GM19438 (cell line): ENCODE measurements around the gene ZNF22.

Experiments used
- ATAC-seq: cut with Tn5 transposase; IDR thresholded peaks from one replicate; pipeline ENCODE4 v1.9.1; 2021; ENCODE audit warnings: low read depth; ENCODE audit not compliant: unreplicated experiment

Gene ZNF22

DNA sequence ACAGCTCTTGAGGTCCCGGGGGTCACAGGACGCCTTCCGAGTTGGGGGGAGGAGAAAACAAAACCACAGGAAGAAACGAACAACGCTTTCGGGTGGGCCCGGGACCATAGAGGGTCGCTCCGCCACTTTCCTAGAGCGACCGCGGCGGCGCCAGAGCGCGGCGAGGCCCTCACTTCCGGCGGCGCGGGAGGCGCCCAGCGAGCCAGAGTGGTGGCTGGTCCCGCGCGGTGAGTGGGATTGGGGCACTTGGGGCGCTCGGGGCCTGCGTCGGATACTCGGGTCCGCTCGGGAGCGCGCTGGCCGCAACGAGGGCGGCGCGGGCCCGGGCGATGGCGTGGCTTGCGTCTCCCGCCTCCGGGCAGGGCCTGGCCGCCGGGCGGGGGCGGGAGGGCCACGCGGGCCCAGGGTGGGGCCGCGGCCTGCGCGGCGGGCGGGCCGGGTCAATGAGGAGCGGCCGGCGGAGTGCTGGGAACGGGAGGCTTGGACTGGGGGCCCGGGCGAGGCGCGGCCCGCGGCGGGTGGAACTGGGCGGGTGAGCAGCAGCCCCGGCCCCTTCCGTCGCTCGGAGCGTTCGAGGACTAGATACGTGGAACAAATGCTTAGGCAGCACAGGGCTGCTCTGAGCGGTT is at the start of gene ZNF22:
Gene ZNF22, plus strand, starts transcription at position 172 of the 629 bp plus-strand sequence. CDS start 2,446 bp downstream, outside the sequence.
- peak; percentile 84 for ATAC-seq

DNA sequence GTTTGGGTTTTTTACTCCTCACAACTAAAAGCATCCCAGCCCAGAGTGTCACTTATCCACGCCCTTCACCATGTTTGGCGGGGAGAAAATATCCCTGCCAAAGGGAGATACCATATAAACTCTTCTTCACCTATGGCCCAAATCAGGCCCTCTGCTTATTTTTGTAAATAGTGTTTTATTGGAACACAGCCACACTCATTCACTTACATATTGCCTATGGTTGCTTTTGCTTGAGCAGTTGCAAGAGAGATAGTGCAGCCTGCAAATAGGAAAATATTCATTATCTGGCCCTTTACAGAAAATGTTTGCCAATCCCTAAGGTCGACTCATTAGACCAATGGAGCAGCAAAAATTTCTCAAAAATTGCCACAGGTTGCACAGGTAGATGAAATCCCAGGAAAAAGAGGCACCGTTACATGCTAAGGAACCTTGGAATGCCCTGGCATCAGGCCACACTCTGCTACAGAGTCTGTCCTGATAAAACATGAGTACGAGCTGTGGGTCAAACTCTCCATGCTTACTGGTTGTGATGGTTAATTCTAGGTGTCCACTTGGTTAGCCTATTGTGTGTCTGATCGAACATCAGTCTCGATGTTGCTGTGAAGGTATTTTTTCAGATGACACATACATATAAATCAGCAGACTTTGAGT is 49.0 kb upstream of the ZNF22 start:
- no peak for ATAC-seq

DNA sequence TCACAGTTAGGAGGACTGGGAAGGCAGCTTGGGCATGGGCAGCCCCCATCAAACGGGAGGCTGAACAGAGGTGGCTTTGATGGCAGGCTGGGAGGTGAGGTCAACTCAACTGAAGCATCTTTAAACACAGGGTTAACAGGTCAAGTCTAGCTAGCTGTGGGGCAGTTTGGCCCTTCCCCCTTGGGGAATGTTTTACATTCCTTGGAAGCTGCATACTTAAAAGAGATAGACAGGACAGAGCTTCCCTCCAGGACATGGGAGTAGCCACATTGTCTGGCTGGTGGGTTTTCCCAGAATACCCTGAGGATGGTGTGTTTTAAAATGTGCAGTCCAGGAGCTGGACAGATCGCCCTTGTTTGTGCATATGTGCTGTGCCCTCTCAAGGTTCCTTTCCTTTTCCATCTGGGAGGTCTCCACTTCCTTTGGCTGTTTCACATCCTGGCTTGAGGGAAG is 47.9 kb upstream of the ZNF22 start:
- ATAC-seq = no peak

DNA sequence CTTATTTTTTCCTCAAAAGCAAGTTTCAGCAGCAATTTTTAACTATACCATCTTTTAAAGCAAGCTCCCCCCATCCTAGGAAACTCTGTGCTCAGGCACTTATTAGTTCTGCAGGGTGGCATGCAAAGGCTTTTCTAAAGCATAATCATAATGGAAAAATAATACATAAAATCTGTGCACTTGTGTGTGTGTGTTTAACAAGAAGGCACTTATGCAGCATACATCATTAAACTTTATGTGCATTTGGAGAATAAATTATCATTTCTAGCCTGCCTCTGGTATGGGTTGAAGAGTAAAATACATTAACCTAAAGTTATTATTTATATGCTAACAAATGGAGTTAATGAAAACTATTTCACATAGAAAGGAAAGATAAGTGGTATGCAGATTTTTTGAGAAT is 46.7 kb upstream of the ZNF22 start:
- no peak for ATAC-seq

DNA sequence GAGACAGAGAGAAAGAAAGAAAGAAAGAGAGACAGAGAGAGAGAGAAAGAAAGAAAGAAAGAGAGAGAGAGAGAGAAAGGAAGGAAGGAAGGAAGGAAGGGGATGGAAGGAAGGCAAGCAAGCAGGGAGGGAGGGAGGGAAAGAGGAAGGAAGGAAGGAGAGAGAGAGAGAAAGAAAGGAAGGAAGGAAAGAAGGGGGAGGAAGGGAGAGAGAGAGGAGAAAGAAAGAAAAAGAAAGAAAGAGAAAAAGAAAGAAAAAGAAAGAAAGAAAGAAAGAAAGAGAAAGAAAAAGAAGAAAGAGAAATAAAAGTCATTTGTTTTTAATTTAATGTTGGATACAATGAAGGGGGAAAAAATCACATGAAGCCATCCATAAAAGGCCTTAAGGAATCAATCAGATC is 45.8 kb upstream of the ZNF22 start:
- ATAC-seq = no peak

DNA sequence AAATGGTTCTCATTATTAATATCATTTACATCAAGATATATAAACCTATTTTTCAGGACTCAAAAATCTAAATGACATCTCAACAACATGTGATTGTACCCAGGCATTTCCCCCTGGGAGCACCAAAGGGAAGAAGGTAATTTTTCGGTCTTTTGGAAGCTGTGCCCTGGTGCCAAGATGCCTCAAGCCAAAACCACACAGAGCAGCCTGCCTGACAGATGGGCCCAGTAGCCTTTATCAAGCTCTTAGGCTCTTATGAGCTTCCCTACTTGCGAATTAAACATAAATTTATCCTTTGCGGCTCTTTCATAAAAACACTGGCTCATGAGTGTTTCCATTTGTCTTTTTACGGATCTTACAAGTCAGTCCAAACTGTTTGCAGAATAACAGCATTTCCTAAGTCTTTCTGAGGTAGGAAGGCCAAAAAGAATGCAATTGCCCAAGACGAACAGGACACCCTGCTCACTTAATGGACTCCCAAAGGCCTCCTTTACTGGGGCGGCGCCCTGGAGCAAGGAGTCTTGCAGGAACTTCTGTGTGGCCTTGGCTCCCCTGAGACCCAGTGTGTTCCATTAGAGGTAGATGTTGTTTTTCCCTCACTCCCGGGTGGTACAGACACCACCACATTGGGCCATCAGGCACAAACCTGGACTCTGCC is 45.2 kb upstream of the ZNF22 start:
- ATAC-seq = no peak

DNA sequence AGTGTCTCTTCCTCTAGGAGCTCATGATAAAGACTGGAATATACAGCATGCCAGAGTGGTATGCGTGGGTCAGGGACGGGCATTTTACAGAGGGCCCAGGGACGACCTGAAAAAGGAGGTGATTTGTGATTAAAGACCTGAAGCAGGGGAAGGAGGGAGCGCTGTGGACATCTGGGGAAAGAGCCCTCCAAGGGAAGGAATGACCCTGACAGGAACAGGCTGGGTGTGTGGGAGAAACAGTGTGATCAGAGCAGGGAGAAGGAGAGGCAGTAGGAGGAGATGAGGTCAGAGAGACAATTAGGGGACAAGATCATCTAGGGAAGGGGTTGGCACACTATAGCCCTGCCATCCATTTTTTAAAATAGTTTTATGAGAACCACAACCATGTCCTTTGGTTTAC is 44.5 kb upstream of the ZNF22 start:
- ATAC-seq = no peak

DNA sequence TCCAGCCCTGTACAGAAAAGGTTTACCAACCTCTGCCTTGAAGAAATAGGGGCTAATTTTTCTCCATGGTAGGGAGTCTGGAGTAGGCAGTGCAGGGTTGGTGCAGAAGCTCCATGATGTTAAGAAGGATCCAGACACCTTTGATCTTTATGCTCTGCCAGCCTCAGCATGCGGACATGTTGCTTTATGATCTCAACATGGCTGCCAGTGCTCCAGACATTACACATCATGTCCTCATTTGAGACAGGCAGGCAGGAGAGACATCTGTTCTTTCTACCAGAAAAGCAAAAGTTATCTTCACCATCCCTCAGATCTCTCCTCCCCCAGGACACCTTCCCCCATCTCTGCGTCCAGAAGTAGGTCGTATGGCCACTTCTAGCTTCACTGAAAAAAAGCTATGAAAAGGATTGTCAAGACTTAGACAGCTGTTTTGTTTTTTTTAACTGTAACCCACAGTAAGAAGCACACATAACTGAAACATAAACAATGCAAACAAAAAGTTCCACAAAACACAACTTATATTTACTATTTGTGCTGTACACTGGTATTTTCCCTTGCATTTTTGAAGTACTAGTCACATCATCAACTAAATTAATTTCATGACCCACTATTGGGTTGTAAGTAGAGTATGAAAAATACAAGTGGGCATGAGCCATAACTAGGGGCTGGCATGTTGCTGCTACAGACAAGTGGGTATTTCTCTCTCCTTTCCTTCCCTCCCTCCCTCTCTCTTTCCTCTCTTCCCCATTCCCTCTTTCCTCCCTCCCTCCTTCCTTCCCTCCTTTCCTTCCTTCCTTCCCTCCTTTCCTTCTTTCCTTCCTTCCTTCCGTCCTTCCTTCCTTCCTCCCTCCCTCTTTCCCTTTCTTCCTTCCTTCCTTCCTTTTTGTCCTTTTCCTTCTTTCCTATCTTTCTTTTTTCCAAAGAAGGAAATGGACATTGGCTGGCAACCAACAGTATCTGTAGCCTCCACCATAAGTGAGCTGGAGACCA is 43.7 kb upstream of the ZNF22 start:
- ATAC-seq = no peak

DNA sequence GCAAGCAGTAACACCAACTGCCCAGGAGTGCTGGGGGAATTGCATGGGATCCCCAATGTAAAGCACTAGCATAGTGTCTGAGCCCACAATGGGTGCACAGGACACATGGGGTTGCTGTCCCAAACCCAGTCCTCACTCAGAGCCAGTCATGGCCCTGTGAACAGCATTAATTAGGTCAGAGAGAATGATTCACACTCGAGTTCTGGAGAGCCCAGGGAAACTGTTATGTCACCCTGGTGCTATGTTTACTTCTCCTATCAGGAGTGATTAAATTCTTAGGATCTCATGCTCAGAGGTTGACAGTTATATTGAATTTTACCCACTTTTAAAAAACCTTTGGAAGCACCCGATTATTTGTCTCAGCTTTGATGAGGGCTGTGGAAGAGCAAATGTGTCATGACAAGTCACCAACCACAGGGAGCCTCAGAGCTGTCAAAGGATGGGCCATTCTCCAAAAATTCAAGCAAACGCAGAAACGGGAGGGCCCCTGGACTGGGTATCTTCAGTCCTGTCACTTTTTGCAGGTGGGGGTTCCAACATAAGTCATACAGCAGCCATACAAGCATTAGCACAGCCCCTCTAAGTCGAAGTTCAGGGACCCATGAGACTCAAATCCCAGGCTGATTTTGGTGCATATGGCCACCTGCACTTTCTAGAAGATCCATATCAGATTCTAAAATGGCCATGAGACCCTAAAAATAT is 42.4 kb upstream of the ZNF22 start:
- ATAC-seq = no peak

DNA sequence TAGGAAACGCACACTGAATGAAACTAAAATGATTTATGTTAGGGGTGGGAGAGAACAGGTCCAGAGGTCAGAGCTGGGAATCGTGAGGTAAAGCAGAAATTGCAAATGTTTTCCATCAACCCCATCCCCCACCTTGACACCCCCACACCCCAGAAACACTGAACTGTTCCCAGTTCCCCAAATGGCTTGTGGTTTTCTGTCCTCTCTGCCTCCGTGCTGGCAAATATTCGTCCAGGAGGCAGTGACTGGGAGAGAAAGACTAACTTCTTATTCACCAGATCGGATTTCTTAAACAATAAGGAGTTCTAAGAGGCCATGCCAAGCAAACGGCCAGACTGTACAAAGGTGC is 41.9 kb upstream of the ZNF22 start:
- no peak for ATAC-seq

DNA sequence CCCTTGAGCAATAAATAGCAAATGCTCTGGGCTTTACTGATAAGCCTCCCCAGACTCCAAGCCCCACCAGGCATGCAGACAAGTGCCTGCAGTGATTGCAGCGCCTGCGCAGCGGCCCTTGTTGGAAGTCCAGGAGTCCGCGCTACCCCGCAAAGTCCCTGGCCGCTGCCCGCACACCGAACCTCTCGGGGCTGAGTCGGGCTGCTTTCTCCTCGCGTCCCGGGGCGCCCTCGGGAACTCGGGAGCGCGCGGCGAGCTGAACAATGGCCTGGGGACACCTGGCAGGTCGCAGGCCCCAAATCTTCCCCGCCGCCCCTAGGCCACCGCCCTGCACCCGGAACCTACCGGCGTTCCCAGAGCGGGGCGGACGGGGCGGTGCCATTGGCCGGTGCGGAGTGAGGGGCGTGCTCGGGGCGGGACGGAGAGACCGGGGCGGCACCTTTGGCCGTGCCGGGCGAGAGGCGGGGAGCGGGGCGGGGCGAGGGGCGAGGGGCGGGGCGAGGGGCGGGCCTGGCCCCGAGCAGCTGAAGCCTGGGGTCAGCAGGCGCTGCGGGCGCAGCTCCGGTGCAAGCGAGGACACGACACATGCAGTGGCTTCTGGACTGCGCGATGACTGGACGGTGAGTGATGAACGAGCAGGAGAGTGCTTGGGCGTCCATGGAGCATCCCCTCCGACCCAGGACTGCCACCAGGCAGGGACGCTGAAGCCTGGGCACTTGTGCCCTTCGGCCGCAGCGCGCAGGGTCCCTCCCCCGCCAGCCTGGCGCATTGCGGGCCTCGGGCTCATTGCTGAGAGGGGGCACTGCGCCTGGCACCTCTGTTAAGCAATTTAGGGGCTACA is 41.3 kb upstream of the ZNF22 start, which contains the start of gene RASSF4:
Gene RASSF4, plus strand, starts transcription at position 556 of the 841 bp plus-strand sequence. CDS start 10,401 bp downstream, outside the sequence.
- ATAC-seq = peak; percentile 89

DNA sequence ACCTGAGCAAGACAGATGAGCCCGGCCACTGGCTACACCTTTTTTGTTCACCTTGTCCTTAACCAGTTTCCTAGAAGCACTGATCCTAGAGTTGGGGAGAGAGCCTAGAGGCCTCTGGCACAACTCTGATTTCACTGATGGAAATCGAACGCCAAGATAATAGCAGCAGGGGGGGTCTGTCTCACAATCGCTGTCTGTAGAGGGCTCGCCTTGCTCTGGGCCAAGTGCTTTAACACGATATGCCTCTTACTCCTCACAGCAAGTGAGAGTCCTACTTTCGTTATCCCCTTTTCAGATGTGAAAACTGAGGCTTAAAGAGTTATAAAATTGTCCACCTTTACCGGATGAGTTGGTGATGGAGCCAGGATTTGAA is 40.6 kb upstream of the ZNF22 start:
- no peak for ATAC-seq

DNA sequence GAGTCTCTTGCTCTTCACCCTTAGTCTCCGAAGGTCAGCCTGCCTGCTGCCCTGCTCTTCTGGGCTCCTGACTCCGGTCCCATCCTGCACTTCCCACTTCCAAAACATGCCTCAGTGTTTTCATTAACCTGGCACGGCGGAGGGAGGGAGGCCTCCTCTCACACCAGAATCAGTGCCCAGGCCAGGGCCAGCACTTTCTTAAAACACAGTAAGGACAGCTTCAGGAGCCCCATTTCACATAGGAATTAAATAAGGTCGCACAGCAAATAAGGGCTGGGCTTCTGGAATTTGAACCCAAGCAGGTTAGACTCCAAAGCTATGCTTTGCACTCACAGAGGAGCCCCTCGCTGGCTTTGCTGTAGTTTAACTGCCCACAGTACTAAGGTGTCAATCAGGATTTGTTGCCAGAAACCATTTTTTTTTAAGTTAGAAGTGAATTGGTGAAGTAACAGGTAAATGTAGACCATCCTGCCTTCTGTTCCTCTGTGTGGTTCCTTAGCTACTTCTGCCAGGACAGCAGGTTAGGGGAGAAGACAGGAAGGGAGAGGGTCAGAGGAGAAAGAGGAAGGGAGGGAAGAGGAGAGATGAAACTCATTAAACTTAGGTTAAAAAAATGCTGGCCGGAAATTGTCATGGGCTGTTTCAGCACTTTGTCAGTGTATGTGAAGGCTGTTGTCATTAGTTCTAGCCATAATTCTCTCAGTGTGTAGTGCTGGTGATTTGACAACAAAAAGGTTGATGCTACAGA is 40.1 kb upstream of the ZNF22 start:
- ATAC-seq = no peak

DNA sequence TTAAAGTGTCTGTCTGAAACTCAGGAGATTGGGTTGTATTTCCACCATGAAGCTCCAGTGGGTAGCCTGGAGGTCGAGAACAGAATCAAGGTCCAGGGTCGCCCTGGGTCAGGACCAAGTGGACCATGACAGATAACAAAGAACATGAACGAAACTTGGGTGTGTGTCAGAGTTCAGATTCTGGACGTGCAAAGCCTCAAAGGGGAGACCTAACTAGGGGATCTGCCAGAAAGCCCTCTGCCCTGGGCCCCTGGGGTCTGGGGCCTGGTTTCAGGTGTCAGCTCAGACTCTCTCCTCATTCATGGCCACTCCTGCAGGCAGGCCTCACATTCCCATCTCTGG is 39.5 kb upstream of the ZNF22 start:
- ATAC-seq = no peak

DNA sequence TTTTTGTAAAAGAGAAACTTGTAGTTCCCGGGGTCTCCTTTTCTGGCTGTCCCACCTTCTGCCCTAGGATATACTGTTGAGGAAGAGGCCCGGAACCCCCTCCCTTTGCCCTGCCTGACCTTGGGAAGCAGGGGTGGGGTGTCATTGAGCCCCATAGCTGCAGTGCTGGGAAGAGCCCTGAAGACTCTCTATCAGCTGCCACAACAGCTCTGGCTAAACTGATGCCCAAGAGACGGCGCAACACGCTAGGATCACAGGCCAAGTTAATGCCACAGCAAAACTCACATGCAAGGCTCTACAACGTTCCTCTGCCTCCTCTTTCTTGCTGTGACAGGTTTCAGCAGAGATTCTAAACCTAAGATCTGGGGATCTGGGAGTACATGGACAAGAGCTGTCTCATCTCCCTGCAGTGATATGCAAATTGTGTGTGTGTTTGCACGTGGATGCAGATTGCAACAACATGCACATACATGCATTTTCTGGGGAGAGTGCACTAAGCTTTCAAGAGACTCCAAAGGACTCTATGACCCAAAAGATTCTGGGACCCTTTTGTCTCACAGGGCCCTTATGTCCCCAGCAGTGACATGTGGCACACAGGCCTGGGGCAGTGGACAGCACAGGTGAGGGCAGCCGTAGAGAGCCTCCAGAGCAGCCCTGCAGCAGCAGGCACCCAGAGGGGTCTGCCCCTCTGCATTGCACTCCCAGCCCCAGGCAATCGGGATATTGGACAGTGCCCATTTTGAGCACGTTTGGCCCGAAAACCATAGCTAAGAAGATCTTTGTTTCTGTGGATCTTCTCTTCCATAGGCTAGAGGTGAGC is 38.6 kb upstream of the ZNF22 start:
- ATAC-seq = no peak

DNA sequence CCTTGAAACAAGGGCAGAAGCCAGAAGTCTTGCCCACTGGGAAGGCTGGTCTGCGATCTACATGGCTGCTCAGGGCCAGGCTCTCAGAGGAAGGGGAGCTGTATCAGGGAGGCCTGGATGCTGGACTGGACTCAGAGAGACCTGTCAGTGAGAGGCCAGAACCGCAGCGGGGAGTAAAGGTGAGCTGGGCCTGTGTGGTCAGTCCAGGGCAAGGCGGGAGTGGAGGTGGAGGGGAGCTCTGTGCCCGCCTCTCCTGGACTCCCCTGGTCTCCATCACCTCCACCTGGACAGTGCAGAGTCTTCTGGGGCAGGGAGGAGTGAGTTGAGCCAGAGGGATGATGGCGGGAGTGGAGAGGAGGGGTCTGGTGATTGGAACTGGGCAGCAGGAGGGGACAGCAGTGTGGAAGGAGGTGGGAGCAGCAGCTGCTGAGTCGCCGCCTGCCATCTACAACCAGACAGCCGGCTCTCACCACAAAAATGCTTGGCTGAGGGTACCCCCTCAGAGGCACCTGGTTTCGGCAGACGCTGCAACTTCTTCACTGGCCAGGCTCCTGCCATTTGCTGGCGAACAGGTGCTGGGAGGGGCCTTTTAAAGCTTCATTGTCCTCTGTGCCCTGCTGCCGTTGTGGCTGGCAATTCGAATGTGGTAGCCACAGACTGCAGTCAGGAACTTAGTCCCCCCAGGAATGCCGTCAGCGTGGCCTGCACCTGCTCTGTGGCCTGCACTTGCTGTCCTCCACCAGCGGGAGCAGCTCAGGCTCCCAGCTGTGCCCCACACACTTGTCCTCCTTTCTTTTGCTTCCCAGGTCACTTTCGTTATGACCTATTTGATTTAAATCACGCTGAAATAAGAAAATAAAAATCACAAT is 37.6 kb upstream of the ZNF22 start:
- ATAC-seq = no peak
